ENCODE results near the gene GPR146. TPM values are rescaled to one million over a fixed set of nuclear protein-coding genes. Genes with fewer than 3 reads are reported as not detected.

GPR146 gene
- total and polyA plus RNA-seq, 7 donors: 5.0 to 14.0 (median 9.4) TPM

DNA sequence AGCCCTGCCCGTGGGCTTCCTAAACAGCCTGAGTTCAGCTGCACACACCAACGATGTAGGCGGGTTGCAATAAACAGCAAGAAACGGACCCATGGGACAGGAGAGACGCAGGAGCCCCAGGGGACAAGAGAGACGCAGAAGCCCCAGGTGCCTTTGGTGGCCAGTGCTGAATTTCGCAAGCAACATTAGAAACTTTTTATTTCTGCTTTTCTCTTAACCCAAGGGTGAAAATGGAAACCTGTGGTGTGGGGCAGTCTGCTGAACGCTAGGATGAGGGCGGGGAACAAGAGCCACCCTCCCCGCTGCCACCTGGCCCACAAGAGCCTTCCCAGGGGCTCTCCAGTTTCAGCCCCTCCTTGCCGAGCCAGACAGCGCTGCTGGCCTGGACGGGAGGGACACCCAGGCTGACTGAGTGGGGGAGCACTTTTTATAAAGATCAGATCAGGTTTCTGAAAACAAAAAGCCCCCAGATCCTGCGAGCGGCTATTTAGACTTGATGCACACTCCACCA lies 20.0 kb upstream of the GPR146 start:
- Histone ChIP-seq H3K36me3 (ENCODE audit: insufficient read depth in 1 of 2, low read depth in 1 of 2) (no peaks in the 10 kb centered on the region), H3K4me3 (no peak overlapping the region), H3K27me3 (ENCODE audit: insufficient read depth in 3 of 3, low read length in 2 of 3) (no peaks in the 10 kb centered on the region), H3K9me3 (no peaks in the 10 kb centered on the region), H3K27ac (no peak overlapping the region), H3K4me1 (peaks cover 39% of the 10 kb centered on the region)
- peak in 1 of 4 donors; percentile 26 for ATAC-seq
- peak; percentile 8 to 57 for DNase-seq
- TF ChIP-seq, protein P1, sequence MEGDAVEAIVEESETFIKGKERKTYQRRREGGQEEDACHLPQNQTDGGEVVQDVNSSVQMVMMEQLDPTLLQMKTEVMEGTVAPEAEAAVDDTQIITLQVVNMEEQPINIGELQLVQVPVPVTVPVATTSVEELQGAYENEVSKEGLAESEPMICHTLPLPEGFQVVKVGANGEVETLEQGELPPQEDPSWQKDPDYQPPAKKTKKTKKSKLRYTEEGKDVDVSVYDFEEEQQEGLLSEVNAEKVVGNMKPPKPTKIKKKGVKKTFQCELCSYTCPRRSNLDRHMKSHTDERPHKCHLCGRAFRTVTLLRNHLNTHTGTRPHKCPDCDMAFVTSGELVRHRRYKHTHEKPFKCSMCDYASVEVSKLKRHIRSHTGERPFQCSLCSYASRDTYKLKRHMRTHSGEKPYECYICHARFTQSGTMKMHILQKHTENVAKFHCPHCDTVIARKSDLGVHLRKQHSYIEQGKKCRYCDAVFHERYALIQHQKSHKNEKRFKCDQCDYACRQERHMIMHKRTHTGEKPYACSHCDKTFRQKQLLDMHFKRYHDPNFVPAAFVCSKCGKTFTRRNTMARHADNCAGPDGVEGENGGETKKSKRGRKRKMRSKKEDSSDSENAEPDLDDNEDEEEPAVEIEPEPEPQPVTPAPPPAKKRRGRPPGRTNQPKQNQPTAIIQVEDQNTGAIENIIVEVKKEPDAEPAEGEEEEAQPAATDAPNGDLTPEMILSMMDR (IDR thresholded peaks at IDR 0.05): no peak
- 41 to 57% (median 46%) methylated on average over 15 of the region's 15 CpGs for WGBS, 3 donors
- intact Hi-C loops (cut with DNase I): no loop called here

DNA sequence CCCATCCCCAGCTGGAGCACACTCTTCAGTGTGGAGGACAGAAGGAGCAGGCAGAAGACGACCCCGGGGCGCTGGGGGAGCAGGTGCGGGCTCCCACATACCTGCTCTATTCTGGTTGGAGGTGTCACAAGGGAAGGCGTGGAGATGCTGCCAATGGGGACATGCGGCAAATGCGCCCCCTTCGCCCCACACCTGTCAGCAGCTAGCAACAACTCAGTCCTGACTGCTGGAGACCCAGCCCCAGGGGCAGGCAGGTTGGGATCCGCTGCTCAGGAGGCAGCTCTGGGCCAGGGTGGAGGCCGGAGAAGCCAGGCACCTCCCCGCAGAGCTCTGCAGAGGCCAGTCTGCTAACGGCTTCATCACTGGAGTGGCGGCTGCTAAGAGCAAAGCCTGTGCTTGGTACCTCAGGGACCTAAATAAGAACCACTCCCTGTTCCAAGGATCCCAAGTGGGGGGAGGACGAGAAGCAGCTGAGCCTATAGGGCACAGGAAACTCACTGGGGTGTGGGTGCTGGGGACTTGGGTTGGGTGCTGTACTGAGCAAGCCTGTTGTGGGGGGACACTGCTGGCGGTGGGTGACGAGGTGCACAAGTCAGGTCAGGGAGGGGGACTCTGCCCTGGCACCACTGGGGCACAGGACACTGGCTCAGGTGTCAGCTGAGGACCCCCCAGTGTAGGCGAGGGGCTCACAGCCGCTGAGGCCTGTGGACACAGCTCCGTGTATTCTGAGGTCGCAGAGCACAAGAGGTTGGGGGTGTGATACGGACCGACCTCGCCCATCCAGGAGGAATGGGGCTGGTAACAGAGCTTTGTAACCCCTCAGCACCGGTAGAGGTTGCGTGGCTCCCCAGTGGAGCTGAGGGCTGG lies 19.2 kb upstream of the GPR146 start:
- WGBS, 3 donors: 87 to 92% (median 88%) methylated on average over 25 of the region's 25 CpGs
- Histone ChIP-seq H3K4me3 (no peak overlapping the region), H3K9me3 (no peaks in the 10 kb centered on the region), H3K36me3 (ENCODE audit: insufficient read depth in 1 of 2, low read depth in 1 of 2) (no peaks in the 10 kb centered on the region), H3K4me1 (peaks cover 44% of the 10 kb centered on the region), H3K27me3 (ENCODE audit: insufficient read depth in 3 of 3, low read length in 2 of 3) (no peaks in the 10 kb centered on the region), H3K27ac (no peak overlapping the region)
- ATAC-seq: no peak
- peak; percentile 12 to 39 for DNase-seq
- intact Hi-C loops (cut with DNase I): loop anchor here in 1 of 2 donors (1.0 kb wide), 1 partner anchor 35 kb away; no protein-coding TSS in a partner anchor
- TF ChIP-seq, protein P1 (IDR thresholded peaks at IDR 0.05): no peak

DNA sequence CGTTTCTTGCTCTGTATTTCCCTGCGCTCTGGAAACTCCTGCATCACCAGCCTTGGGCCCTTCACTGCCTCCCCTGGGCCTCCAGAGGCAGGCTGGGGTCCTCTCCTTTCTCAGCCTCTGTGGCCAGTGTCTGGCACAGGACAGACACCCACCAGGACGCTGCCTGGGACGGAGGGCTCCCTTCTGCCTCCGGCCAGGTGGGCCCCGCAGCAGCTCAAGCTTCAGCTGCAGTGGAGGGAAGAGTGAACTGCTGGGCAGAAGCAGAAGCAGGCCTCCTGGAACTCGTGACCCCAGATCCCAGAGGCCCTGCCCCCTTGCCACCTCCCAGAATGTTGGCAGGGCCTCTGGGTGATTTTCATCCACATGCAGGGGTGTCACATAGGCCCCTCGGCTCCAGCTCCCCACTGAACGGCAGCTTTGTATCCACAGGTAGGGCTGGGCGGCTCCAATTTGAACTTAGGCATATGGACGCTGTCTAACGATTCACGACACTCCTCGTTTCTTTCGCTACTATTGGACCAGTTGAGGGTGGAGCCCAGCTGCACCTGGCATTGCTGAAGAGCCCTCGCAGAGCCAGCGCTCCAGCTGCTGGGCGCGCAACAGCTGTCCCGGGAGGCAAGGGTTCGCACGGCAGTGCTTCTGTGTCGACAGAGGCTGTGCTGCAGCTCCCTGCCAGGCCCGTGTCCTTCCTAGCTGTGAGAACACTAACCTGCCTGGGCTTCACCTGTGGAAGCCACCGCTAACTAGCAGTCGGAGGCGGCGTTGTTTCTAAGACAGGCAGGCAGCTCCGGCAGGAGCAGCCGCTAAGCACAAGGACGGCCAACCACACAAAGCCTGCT lies 18.4 kb upstream of the GPR146 start:
- ATAC-seq: no peak
- TF ChIP-seq, protein P1 (IDR thresholded peaks at IDR 0.05): no peak
- Histone ChIP-seq H3K36me3 (ENCODE audit: insufficient read depth in 1 of 2, low read depth in 1 of 2) (no peaks in the 10 kb centered on the region), H3K4me1 (peaks cover 39% of the 10 kb centered on the region), H3K4me3 (no peak overlapping the region), H3K9me3 (no peaks in the 10 kb centered on the region), H3K27ac (no peak overlapping the region), H3K27me3 (ENCODE audit: insufficient read depth in 3 of 3, low read length in 2 of 3) (no peaks in the 10 kb centered on the region)
- DNase-seq: peak; percentile 13 to 46
- 72 to 87% (median 79%) methylated on average over 31 of the region's 31 CpGs for WGBS, 3 donors
- intact Hi-C loops (cut with DNase I): loop anchor here in 1 of 2 donors (1.0 kb wide), 1 partner anchor 36 kb away; no protein-coding TSS in a partner anchor

DNA sequence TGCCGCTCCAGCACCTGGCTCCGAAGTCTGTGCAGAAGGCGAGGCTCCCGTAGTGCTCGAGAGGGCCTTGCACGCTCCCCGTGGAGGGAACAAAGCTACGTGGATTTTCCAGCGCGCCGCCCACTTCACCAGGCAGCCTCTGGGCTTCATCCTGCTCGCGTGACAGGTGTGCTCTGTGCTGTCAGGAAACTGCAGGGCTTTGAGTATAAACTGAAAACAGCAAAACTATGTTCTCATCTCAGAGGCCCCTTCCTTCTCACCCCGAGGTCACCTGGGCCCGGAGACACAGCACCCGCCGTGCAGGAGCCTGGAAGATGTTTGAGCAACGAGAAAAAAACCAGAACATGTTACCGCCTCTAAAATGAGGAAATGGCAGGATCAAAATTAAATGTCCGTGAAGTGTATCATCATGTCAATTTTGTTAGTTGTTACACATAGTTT lies 17.6 kb upstream of the GPR146 start:
- ATAC-seq (no peak), DNase-seq (peak; percentile 5 to 39)
- Histone ChIP-seq H3K27me3 (ENCODE audit: insufficient read depth in 3 of 3, low read length in 2 of 3) (no peaks in the 10 kb centered on the region), H3K4me3 (peak overlapping the region; percentile 73), H3K9me3 (no peaks in the 10 kb centered on the region), H3K36me3 (ENCODE audit: insufficient read depth in 1 of 2, low read depth in 1 of 2) (no peaks in the 10 kb centered on the region), H3K4me1 (peaks cover 33% of the 10 kb centered on the region), H3K27ac (no peak overlapping the region)
- intact Hi-C loops (cut with DNase I): no loop called here
- TF ChIP-seq, protein P1 (IDR thresholded peaks at IDR 0.05): no peak
- 82 to 88% (median 83%) methylated on average over 20 of the region's 20 CpGs for WGBS, 3 donors

All from psoas muscle (tissue), 8 donors.